IPS DF 19.7 (cell line): ENCODE results near the gene SLC35F3.

Experiments
- DNase-seq: peaks from one replicate; pipeline ENCODE4 v3.0.0-alpha.2; 2013; ENCODE audit warnings: low read depth, low spot score

SLC35F3 gene

GRCh38 chr1:233912447-233912846, 8.0 kb downstream of the SLC35F3 start:
- no peak for DNase-seq

GRCh38 chr1:233912909-233913308, 8.4 kb downstream of the SLC35F3 start:
- DNase-seq, result no peak

DNA sequence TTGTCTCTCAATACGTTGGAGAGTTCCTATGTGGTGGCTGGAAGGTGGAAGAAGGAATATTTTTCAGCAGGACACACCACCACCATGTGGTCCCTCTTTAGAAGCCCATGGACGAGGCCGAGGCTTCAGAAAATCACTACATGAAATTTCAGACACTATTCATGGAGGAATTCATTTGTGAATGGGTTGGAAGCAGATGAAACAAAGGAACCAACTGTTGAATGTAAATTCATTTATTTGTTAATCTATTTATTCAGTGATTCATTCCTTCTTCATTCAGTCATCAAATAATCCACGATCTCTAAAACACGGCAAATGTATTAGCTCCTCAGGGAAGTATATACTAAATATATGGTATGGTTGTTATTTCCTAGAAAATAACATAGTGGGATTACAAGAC, 12.2 kb downstream of the SLC35F3 start:
- no peak for DNase-seq

DNA sequence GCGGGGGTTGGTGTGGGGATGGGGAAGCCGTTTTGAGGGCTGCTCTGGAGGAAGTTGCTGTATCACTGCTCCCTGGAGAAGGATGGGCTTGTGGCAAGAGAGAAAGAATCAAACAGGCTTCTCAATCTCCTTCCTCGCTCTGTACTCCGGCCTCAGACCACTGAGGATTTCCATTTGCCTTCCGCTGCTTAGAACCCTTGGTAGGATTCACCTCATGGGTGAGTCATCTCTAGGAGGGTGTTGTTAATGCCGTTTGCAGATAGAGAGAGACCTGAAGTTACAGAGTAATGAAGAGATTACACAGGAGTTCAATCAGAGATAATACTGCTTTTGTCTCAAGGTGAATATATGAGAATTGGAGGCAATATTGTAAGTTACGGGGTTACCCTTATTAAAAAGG, 15.3 kb downstream of the SLC35F3 start:
- DNase-seq, result no peak

DNA sequence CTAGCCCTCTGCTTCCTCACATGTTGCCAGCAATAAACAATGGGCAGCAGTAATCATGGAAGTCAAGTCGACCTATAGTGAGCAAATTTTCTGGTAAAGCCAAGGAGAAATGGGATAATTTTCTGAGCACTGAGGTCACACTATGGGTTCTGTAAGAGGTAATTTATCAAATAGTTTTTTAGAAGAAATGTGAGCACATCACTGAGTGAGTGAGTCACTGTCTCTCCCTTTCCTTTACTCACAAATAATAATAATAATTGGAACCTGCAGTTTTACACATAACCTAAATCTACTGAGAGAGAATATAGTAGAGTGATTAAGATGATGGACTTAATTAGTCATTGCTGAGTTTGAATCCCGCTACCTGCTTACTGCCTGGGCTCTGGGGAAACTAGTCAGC, 23.6 kb downstream of the SLC35F3 start:
- DNase-seq, result no peak

DNA sequence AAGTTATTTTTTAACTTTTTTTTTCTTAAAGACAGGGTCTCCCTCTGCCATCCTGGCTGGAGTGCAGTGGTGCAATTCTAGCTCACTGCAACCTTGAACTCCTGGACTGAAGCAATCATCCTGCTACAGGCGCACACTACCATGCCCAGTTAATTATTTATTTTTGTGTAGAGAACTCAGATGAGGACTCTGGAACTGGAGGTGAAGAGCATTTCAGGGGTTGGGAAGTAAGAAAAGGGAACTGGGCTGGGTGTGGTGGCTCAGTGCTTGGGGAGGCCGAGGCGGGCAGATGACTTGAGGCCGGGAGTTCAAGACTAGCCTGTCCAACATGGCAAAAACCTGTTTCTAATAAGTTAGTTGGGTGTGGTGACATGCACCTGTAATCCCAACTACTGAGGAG, 28.9 kb downstream of the SLC35F3 start:
- no peak for DNase-seq

GRCh38 chr1:233935297-233935868, 30.9 kb downstream of the SLC35F3 start:
- no peak for DNase-seq

DNA sequence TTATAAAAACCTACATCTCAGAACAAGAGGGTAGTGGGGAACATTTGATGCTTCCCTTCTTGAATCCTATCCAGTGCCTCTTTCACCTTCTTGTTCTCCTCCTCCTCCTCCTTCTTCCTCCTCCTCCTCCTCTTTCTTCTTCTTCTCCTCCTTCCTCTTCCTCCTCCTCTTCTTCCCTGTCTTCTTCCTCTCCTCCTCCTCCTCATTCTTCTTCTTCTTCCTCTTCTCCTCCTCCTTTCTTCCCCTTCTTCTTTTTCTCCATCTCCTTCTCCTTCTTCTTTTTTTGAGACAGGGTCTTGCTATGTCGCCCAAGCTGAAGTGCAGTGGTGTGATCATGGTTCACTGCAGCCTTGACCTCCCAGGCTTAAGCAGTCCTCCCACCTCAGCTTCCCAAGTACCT, 31.9 kb downstream of the SLC35F3 start:
- no peak for DNase-seq

GRCh38 chr1:233936842-233937241, 32.4 kb downstream of the SLC35F3 start:
- DNase-seq, result no peak

DNA sequence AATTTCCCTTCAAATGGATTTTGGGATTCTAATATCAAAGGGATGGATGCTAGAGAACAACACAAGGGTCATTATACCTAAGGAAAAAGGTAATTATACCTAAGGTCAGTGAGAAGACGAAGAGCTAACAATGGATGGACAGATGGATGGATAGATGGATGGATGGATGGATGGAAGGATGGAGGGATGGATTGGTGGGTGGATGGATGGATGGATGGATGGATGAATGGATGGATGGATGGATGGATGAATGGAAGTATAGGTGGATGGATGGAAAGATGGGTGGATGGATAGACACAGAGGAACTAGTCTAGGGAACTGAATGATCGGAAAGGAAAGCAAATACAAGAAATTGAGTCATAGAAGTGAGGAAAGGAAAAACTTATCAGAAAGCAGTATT, 34.0 kb downstream of the SLC35F3 start:
- no peak for DNase-seq

DNA sequence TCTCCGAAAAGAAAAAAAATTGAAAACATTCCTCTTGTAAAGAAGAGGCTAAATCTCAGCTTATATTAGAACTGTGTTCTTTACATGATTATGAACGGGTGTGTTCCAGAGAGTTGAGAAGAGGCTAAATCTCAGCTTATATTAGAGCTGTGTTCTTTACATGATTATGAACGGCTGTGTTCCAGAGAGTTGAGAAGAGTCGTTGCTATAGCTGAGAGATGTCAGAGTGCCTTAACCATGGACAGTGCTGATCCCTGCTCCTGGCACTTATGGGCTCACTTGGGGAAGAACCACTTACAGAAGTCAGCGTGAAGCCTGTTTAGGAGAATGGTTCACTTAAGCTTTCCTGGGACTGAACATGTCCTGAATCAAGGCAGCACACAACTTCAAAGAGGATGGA, 35.0 kb downstream of the SLC35F3 start:
- DNase-seq, result no peak

GRCh38 chr1:233940908-233941307, 36.4 kb downstream of the SLC35F3 start:
- DNase-seq, result no peak

- DNase-seq, result no peak
Observed at GRCh38 chr1:233944601-233945000, 40.1 kb downstream of the SLC35F3 start.

DNA sequence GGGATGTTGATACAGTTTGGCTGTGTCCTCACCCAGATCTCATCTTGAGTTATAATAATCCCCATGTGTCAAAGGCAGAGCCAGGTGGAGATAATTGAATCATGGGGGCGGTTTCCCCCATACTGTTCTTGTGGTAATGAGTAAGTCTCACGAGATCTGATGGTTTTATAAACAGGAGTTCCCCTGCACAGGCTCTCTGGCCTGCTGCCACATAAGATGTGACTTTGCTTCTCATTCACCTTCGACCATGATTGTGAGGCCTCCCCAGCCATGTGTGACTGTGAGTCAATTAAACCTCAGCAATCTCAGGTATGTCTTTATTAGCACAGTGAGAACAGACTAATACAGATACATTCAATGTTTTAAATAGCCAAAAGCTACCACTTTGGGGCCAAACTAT, 41.1 kb downstream of the SLC35F3 start:
- no peak for DNase-seq

DNA sequence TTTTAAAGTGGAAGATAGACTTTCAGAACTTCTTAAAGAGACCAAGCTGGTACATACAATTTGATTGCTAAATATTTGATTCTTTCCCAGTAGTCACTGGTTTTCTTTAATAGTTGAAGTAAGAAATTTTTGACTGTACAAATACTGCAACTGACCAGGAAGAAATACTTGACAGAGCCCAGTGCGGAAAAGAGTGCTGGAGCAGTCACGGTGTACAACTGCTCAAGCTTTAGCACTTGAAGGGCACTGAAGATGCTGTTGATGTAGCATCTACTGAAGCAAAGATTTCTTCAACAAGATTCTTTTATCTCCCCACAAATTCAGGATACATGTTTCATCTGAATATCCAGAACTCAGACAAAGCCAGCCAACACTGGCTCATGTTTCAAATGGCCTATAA, 41.5 kb downstream of the SLC35F3 start:
- DNase-seq, result no peak

DNA sequence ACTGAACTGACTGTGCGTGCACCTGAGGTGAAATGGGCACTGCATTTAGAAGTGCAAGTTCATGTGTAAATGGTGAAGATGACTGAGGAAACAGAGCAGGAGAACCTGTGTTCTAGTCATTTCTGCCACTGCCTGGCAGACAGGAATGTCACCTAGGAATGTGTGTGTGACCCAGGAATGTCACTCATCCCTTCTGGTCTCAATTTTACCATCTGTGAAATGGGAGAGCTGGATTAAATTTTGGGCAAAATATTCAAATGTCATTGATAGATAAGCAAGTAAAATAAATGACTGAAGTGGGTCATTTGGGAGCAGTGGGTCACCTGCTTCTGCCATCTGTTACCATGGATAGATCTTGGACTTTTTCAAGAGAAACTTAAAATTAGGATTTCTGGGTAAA, 42.2 kb downstream of the SLC35F3 start:
- no peak for DNase-seq

DNA sequence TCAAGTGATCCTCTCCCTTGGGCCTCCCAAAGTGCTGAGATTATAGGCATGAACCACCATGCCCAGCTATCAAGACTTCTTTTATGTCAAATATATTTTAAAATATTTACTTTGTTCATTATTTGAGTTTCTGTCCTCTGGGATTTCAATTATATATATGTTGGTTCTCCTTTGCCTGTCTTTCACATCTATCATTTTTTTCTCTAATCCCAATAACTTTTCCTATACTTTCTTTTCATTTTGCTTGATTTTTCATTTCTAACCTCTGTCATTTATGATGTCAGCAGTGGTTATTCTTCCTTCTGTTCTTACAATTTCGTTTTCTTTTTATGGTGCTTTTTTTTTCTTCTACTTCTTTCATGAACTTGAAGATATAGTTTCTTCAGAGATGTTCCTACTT, 47.3 kb downstream of the SLC35F3 start:
- DNase-seq, result no peak

DNA sequence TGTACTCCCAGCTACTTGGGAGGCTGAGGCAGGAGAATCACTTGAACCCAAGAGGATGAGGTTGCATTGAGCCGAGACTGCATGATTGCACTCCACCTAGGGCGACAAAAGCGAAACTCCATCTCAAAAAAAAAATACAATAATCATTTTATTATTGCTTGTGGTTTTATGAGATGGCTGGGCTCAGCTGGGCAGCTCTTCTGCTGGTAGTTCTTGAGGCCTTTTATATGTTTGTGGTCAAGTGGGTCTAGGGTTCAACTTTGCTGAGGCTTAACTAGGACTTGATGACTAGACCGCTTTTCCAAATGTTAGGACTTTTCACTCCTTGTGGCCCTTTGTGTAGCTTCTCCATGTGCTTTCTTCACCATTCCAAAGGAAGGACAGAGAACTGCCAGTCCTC, 53.2 kb downstream of the SLC35F3 start:
- no peak for DNase-seq

- DNase-seq, result no peak
Observed at GRCh38 chr1:233959102-233959501, 54.6 kb downstream of the SLC35F3 start.

- DNase-seq, result no peak
Observed at GRCh38 chr1:233959971-233960370, 55.5 kb downstream of the SLC35F3 start.

GRCh38 chr1:233960386-233960785, 55.9 kb downstream of the SLC35F3 start:
- no peak for DNase-seq

DNA sequence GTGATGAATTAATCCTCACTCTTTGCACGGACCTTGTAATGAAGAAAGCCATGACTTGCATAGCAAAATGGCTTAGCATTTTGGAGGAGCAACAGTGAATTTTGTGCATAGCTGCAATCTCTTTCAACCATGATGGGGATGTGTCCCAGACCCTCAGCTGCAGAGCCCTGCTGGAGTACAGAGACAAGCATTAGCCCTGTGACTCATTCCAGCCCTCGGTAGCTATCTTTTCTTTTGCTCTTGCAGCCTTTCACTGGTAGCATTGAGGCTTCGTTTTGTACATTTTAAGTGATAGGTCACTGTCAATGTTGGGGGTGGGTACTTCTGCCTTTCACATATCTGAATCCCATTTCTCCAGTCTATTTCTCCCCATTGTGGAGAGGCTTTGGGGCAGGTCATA, 58.4 kb downstream of the SLC35F3 start:
- DNase-seq, result no peak

DNA sequence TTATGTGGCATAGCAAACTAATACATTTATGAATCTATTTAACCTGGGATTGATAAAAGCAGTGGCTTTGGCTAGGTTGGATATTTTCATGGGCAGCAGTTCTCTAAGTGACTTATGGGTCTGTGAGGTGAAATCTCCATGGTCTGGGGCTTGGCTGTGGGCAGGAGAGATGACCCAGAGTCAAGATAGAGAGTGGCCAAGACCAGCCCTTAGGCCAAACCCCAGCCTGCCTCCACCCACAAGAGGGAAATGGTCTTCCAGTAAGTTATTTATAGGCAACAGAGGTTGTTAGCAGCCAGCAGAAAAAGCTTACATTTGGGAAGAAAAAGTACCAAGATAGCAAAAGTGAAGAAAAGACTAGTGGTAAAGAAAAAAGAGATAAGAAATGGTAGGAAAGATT, 61.4 kb downstream of the SLC35F3 start:
- DNase-seq, result no peak

DNA sequence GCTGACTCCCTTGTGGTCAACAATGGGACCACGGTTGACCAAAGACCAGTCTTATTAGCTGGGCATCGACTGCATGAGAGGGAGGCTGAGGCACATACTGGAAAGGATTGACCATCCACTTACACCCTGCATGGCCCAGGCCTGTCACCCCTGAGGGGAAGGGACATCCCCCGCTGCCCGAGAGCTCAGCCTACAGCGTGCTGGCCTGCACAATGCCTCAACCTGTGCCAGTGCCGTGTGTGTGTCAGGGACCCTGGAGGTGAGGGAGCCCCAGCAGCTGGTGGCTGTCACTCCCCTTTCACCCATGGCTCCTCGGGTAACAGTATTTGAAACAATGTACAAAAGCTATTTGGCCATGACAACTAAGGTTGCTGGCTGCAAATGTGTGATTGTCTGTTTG, 67.3 kb downstream of the SLC35F3 start:
- DNase-seq, result no peak

GRCh38 chr1:233972563-233972950, 68.1 kb downstream of the SLC35F3 start:
- DNase-seq, result no peak
